Neuron (in vitro differentiated cells): ENCODE data around the gene FAM171A1.
"Not testable (repeated sequence)": the region's sequence is repeated elsewhere in the genome, so short reads cannot be mapped to it uniquely, and the experiment has no call there.

ENCODE experiments used
- H2AFZ ChIP-seq: one replicate; pipeline ENCODE4 v1.6.1; 2013; ENCODE audit warnings: low read depth, mild to moderate bottlenecking, inconsistent platforms, low read length, moderate library complexity
- H3K27me3 ChIP-seq: one replicate; pipeline ENCODE4 v1.6.1; 2013; ENCODE audit warnings: low read length; ENCODE audit not compliant: insufficient read depth
- H3K36me3 ChIP-seq: one replicate; pipeline ENCODE4 v1.6.1; 2013; ENCODE audit warnings: low read length; ENCODE audit not compliant: insufficient read depth
- H3K4me1 ChIP-seq: one replicate; pipeline ENCODE4 v1.6.1; 2013; ENCODE audit warnings: low read length; ENCODE audit not compliant: insufficient read depth
- H3K4me3 ChIP-seq: 2 replicates; pipeline ENCODE4 v1.5.1; 2013; ENCODE audit warnings: mild to moderate bottlenecking, low read length, moderate library complexity
- H3K9me3 ChIP-seq: one replicate; pipeline ENCODE4 v1.6.1; 2013; ENCODE audit warnings: low read length

FAM171A1 gene

GRCh38 chr10:15347150-15347549, 23.9 kb downstream of the FAM171A1 start:
- no peaks in the 10 kb centered on the region for H3K36me3 ChIP-seq
- H3K27me3 ChIP-seq = no peaks in the 10 kb centered on the region
- no peak overlapping the region for H2AFZ ChIP-seq
- peaks cover 22% of the 10 kb centered on the region for H3K4me1 ChIP-seq
- H3K4me3 ChIP-seq = no peak overlapping the region
- no peaks in the 10 kb centered on the region for H3K9me3 ChIP-seq

DNA sequence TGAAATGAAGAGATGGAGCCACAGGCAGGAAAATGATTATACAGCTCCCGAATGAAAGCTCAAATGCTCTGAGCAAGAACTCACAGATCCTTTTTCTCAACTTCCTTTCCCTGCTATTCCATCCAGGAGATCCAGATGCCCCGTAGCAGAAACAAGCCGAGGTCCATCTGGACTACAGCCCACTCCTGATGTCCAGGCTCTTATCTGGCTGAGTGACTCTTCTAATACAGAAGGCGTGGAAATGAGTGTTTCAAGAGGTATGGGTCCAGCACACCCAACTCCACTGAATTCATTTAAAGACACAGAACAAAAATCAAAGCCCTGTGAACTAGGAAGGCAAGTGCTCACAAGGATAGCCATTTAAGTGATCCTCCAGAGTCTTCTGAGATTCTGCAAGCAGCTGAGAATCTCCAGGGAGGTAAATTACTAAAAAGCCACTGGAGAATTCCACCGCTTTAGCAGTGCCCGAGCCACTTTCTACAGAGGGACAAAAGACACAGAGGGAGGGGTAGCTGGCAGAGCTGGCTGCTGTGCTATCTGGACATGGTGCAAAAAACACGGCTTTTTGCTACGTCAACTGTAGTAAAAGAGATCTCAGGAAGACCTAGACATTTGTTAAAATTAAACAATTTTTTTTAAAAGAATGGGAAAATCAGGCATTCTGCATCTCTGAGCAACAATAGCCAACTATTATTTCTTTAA, 24.5 kb downstream of the FAM171A1 start:
- Histone ChIP-seq H3K4me1 (peaks cover 21% of the 10 kb centered on the region), H3K27me3 (no peaks in the 10 kb centered on the region), H3K9me3 (no peaks in the 10 kb centered on the region), H2AFZ (no peak overlapping the region), H3K4me3 (no peak overlapping the region), H3K36me3 (no peaks in the 10 kb centered on the region)

- no peaks in the 10 kb centered on the region for H3K27me3 ChIP-seq
- no peak overlapping the region for H2AFZ ChIP-seq
- H3K36me3 ChIP-seq = no peaks in the 10 kb centered on the region
- peaks cover 21% of the 10 kb centered on the region for H3K4me1 ChIP-seq
- H3K4me3 ChIP-seq = no peak overlapping the region
- H3K9me3 ChIP-seq = no peaks in the 10 kb centered on the region
These were observed 25.6 kb downstream of the FAM171A1 start for GRCh38 chr10:15345450-15345849.

- H3K27me3 ChIP-seq = no peaks in the 10 kb centered on the region
- no peaks in the 10 kb centered on the region for H3K36me3 ChIP-seq
- H3K4me3 ChIP-seq = no peak overlapping the region
- H3K4me1 ChIP-seq = peaks cover 21% of the 10 kb centered on the region
- H3K9me3 ChIP-seq = no peaks in the 10 kb centered on the region
- H2AFZ ChIP-seq = no peak overlapping the region
These were observed 26.2 kb downstream of the FAM171A1 start for GRCh38 chr10:15344876-15345285.

GRCh38 chr10:15344256-15344875, 26.7 kb downstream of the FAM171A1 start:
- no peak overlapping the region for H3K4me3 ChIP-seq
- H2AFZ ChIP-seq = no peak overlapping the region
- peaks cover 21% of the 10 kb centered on the region for H3K4me1 ChIP-seq
- no peaks in the 10 kb centered on the region for H3K36me3 ChIP-seq
- no peaks in the 10 kb centered on the region for H3K27me3 ChIP-seq
- no peaks in the 10 kb centered on the region for H3K9me3 ChIP-seq

DNA sequence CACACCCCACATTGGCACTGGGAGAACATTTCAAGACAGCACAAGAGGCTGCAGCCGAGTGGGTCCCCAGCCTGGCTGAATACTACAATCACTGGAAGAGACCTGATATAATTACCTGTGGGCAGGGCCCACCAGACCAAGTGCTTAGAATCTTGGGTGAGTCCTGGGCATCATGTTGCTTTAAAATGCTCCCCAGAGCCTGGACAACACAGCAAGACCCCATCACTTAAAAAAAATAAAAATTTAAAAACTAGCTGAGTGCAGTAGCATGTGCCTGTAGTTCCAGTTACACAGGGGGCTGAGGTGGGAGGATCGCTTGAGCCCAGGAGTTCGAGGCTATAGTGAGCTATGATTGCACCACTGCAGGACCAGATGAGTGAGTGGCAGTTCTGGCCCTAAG, 28.1 kb downstream of the FAM171A1 start:
- H3K9me3 ChIP-seq = no peaks in the 10 kb centered on the region
- no peaks in the 10 kb centered on the region for H3K36me3 ChIP-seq
- no peaks in the 10 kb centered on the region for H3K27me3 ChIP-seq
- H2AFZ ChIP-seq = no peak overlapping the region
- H3K4me3 ChIP-seq = no peak overlapping the region
- H3K4me1 ChIP-seq = peaks cover 21% of the 10 kb centered on the region

DNA sequence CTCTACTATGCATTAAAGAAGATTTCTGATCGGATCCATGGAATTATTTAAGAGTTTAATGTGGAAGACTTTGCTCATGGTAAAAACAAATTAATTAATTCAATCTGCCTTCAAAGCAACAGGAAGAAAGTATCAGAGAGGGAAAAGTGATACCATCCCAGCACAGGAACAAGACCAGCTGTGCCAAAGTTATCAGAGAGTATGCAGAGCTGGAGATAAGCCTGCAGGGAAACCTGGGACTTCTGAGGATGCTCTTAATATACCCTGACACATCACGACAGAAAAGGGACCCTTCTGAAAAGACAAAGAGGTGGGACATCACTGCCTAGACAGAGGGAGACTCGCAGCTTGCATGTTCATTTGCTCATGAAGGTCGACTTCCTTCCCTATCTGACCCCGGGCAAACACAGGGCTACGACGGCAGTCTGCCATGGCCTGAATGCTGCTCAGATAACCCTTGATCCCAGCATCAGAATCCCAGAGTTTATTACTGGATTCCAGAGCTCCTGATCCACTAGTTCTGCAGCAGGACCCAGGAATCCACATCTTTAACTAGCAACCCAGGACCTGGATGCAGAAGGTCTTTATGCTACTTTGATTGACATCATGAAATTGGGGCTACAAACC, 29.5 kb downstream of the FAM171A1 start:
- H3K4me3 ChIP-seq = no peak overlapping the region
- no peak overlapping the region for H2AFZ ChIP-seq
- H3K36me3 ChIP-seq = no peaks in the 10 kb centered on the region
- no peaks in the 10 kb centered on the region for H3K27me3 ChIP-seq
- no peaks in the 10 kb centered on the region for H3K9me3 ChIP-seq
- peaks cover 16% of the 10 kb centered on the region for H3K4me1 ChIP-seq

- no peaks in the 10 kb centered on the region for H3K27me3 ChIP-seq
- no peak overlapping the region for H3K4me3 ChIP-seq
- no peak overlapping the region for H2AFZ ChIP-seq
- H3K36me3 ChIP-seq = no peaks in the 10 kb centered on the region
- H3K9me3 ChIP-seq = no peaks in the 10 kb centered on the region
- peaks cover 16% of the 10 kb centered on the region for H3K4me1 ChIP-seq
These were observed 31.2 kb downstream of the FAM171A1 start for GRCh38 chr10:15339892-15340291.

DNA sequence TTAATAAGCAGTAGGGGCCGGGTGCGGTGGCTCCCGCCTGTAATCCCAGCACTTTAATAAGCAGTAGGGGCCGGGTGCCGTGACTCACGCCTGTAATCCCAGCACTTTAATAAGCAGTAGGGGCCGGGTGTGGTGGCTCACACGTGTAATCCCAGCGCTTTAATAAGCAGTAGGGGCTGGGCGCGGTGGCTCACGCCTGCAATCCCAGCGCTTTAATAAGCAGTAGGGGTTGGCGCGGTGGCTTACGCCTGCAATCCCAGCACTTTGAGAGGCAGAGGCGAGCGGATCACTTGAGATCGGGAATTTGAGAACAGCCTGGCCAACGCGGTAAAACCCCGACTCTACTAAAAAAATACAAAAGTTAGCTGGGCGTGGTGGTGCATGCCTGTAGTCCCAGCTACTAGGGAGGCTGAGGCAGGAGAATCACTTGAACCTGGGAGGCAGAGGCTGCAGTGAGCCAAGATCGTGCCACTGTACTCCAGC, 33.6 kb downstream of the FAM171A1 start:
- H3K4me1 ChIP-seq = peaks cover 15% of the 10 kb centered on the region
- H2AFZ ChIP-seq, H3K27me3 ChIP-seq, H3K36me3 ChIP-seq, H3K4me3 ChIP-seq, H3K9me3 ChIP-seq: not testable (repeated sequence)

GRCh38 chr10:15336211-15336610, 34.9 kb downstream of the FAM171A1 start:
- no peak overlapping the region for H3K4me3 ChIP-seq
- peaks cover 15% of the 10 kb centered on the region for H3K4me1 ChIP-seq
- no peaks in the 10 kb centered on the region for H3K9me3 ChIP-seq
- no peaks in the 10 kb centered on the region for H3K27me3 ChIP-seq
- H3K36me3 ChIP-seq = no peaks in the 10 kb centered on the region
- no peak overlapping the region for H2AFZ ChIP-seq

- Histone ChIP-seq H3K4me3 (no peak overlapping the region), H2AFZ (no peak overlapping the region), H3K4me1 (peaks cover 15% of the 10 kb centered on the region), H3K36me3 (no peaks in the 10 kb centered on the region), H3K27me3 (no peaks in the 10 kb centered on the region), H3K9me3 (no peaks in the 10 kb centered on the region)
These were observed 35.6 kb downstream of the FAM171A1 start for GRCh38 chr10:15335508-15335907.

DNA sequence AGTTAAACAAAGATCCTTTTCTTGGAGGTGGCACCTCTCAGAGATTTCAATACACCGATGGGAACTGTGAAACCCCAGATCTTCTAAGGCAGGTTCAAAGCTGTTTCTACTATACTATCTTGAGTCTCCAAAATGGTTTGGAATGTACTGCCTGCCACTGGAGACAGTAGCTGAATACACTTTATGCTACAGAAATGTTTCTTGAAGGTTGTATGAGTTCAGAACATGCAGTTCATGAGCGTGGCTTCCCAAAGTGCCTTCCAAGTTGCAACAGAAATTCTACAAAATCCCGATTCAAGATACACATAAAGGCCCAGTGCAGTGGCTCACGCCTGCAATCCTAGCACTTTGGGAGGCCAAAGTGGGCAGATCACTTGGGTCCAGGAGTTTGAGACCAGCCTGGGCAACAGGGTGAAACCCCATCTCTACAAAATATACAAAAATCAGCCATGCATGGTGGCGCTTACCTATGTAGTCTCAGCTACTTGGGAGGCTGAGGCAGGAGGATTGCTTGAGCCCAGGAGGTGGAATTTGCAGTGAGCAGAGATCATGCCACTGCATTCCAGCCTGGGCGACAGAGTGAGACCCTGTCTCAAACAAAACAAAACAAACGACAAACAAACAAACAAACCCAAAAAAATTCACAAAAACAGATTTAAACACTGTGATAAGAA, 36.3 kb downstream of the FAM171A1 start:
- Histone ChIP-seq H3K27me3 (no peaks in the 10 kb centered on the region), H3K36me3 (no peaks in the 10 kb centered on the region), H3K4me1 (peaks cover 15% of the 10 kb centered on the region), H3K9me3 (no peaks in the 10 kb centered on the region), H3K4me3 (no peak overlapping the region), H2AFZ (no peak overlapping the region)
